ENCODE results near the gene POP5.
A peak's percentile ranks its signal among the peaks of the same experiment; 100 is the strongest.
"Not testable (repeated sequence)": the region's sequence is repeated elsewhere in the genome, so short reads cannot be mapped to it uniquely, and the experiment has no call there.

The POP5 gene

GRCh38 chr12:120536064-120536791 lies 45.0 kb downstream of the POP5 start:
- TF ChIP-seq ZNF70 (CRISPR knock-in tag; IDR thresholded peaks at IDR 0.05) = no peak
- no peak for TF ChIP-seq ARNTL (CRISPR knock-in tag; IDR thresholded peaks at IDR 0.05; ENCODE audit: borderline replicate concordance, low read depth)
- no peak for TF ChIP-seq TOX (CRISPR knock-in tag; IDR thresholded peaks at IDR 0.05; ENCODE audit: borderline replicate concordance)
- no peak for TF ChIP-seq GLIS3 (CRISPR knock-in tag; IDR thresholded peaks at IDR 0.05)
- no peak for TF ChIP-seq ZFP30 (CRISPR knock-in tag; IDR thresholded peaks at IDR 0.05)
- TF ChIP-seq RARB (CRISPR knock-in tag; IDR thresholded peaks at IDR 0.05) = no peak
- no peak for TF ChIP-seq BACH2 (CRISPR knock-in tag; IDR thresholded peaks at IDR 0.05; ENCODE audit: borderline replicate concordance)
- TF ChIP-seq TSHZ2 (CRISPR knock-in tag; IDR thresholded peaks at IDR 0.05) = no peak
- no peak for TF ChIP-seq ZNF8 (CRISPR knock-in tag; IDR thresholded peaks at IDR 0.05)
- TF ChIP-seq ZNF565 (CRISPR knock-in tag; conservative IDR thresholded peaks at IDR 0.05; ENCODE audit: low read depth) = no peak
- ATAC-seq = no peak

GRCh38 chr12:120534703-120535655 lies 46.2 kb downstream of the POP5 start:
- TF ChIP-seq ZC3H10 (CRISPR knock-in tag; IDR thresholded peaks at IDR 0.05) = no peak
- TF ChIP-seq ZFP30 (CRISPR knock-in tag; IDR thresholded peaks at IDR 0.05) = no peak
- TF ChIP-seq ZNF70 (CRISPR knock-in tag; IDR thresholded peaks at IDR 0.05) = no peak
- no peak for TF ChIP-seq ESRRG (CRISPR knock-in tag; IDR thresholded peaks at IDR 0.05)
- ATAC-seq = peak; percentile 62

GRCh38 chr12:120534203-120534702 lies 46.9 kb downstream of the POP5 start, which contains the start of gene RNF10:
Gene RNF10 (plus strand): TSS chr12:120534356. CDS start chr12:120534812, 456 bp downstream.
- peak; percentile 74 for ATAC-seq
- TF ChIP-seq POU6F1 (CRISPR knock-in tag; IDR thresholded peaks at IDR 0.05; ENCODE audit: borderline replicate concordance, low read depth) = no peak
- TF ChIP-seq ZNF565 (CRISPR knock-in tag; conservative IDR thresholded peaks at IDR 0.05; ENCODE audit: low read depth) = no peak
- no peak for TF ChIP-seq CSRNP3 (CRISPR knock-in tag; IDR thresholded peaks at IDR 0.05)
- no peak for TF ChIP-seq BACH2 (CRISPR knock-in tag; IDR thresholded peaks at IDR 0.05; ENCODE audit: borderline replicate concordance)

GRCh38 chr12:120532701-120533238 lies 48.4 kb downstream of the POP5 start:
- no peak for TF ChIP-seq ZFP30 (CRISPR knock-in tag; IDR thresholded peaks at IDR 0.05)
- no peak for TF ChIP-seq ZNF8 (CRISPR knock-in tag; IDR thresholded peaks at IDR 0.05)
- TF ChIP-seq CSDC2 (CRISPR knock-in tag; IDR thresholded peaks at IDR 0.05) = no peak
- TF ChIP-seq PPARA (CRISPR knock-in tag; IDR thresholded peaks at IDR 0.05; ENCODE audit: borderline replicate concordance) = no peak
- no peak for TF ChIP-seq PATZ1 (CRISPR knock-in tag; IDR thresholded peaks at IDR 0.05; ENCODE audit: borderline replicate concordance)
- no peak for TF ChIP-seq BACH2 (CRISPR knock-in tag; IDR thresholded peaks at IDR 0.05; ENCODE audit: borderline replicate concordance)
- TF ChIP-seq CSRNP3 (CRISPR knock-in tag; IDR thresholded peaks at IDR 0.05) = no peak
- no peak for TF ChIP-seq TCF4 (CRISPR knock-in tag; IDR thresholded peaks at IDR 0.05; ENCODE audit: borderline replicate concordance)
- no peak for ATAC-seq

- not testable (repeated sequence) for ATAC-seq
Observed at GRCh38 chr12:120530418-120530761, 50.8 kb downstream of the POP5 start.
